GM19238 (cell line): ENCODE measurements around the gene POU4F2.
"Not testable (repeated sequence)": the region's sequence is repeated elsewhere in the genome, so short reads cannot be mapped to it uniquely, and the experiment has no call there.

ENCODE experiments used
- DNase-seq: peaks from one replicate; pipeline ENCODE4 v3.0.0; 2011; ENCODE audit warnings: low spot score; ENCODE audit not compliant: insufficient read length

The POU4F2 gene

GRCh38 chr4:146654687-146655520 is 16.2 kb downstream of the POU4F2 start:
- no peak for DNase-seq

GRCh38 chr4:146655521-146655856 is 16.8 kb downstream of the POU4F2 start:
- DNase-seq = no peak

GRCh38 chr4:146661367-146661766 is 22.7 kb downstream of the POU4F2 start:
- no peak for DNase-seq

- not testable (repeated sequence) for DNase-seq
Measured at GRCh38 chr4:146663968-146664311, 25.2 kb downstream of the POU4F2 start.

- no peak for DNase-seq
Measured at GRCh38 chr4:146674829-146675570, 36.3 kb downstream of the POU4F2 start.
